ENCODE results near the gene NEK2. TPM values are rescaled to one million over a fixed set of nuclear protein-coding genes. Genes with fewer than 3 reads are reported as not detected.

NEK2 gene
- total and polyA plus RNA-seq, 2 experiments from 2014 or later, result 5.3 to 7.1 TPM

DNA sequence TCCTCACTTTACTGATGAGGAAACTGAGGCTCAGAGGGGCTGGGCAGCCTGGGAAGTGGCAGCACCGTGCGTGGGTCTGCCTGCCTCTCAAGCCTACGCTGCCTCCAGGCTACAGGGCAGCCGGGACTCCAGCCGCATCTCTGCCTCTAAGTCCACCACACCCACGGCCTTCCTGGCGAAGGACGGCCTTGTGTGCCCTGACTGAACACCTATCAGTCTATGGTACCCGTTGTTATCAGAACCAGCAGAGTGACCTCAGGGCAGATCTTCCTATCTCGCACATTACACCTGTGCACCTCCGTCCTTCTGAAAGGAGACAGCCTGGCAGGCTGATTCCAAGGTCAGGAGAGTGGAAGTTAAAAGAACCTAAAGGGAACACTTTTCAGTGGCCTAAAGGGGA, 60.8 kb downstream of the NEK2 start:
- no peak overlapping the region for H3K27ac ChIP-seq
- no peaks in the 10 kb centered on the region for H3K9me3 ChIP-seq (ENCODE audit: low read depth)
- no peaks in the 10 kb centered on the region for H3K27me3 ChIP-seq
- no peaks in the 10 kb centered on the region for H3K9me2 ChIP-seq (replicated peaks; ENCODE audit: insufficient read depth)
- no peaks in the 10 kb centered on the region for H3K36me3 ChIP-seq (replicated peaks; ENCODE audit: insufficient read depth, low read depth)
- TF ChIP-seq, protein P1, sequence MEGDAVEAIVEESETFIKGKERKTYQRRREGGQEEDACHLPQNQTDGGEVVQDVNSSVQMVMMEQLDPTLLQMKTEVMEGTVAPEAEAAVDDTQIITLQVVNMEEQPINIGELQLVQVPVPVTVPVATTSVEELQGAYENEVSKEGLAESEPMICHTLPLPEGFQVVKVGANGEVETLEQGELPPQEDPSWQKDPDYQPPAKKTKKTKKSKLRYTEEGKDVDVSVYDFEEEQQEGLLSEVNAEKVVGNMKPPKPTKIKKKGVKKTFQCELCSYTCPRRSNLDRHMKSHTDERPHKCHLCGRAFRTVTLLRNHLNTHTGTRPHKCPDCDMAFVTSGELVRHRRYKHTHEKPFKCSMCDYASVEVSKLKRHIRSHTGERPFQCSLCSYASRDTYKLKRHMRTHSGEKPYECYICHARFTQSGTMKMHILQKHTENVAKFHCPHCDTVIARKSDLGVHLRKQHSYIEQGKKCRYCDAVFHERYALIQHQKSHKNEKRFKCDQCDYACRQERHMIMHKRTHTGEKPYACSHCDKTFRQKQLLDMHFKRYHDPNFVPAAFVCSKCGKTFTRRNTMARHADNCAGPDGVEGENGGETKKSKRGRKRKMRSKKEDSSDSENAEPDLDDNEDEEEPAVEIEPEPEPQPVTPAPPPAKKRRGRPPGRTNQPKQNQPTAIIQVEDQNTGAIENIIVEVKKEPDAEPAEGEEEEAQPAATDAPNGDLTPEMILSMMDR (IDR thresholded peaks at IDR 0.05; ENCODE audit: poor library complexity), result no peak
- TF ChIP-seq EZH2 (IDR thresholded peaks at IDR 0.05; ENCODE audit: borderline replicate concordance) (no peak), EZH2phosphoT487 (IDR thresholded peaks at IDR 0.05; ENCODE audit: low read depth, severe bottlenecking, unreplicated experiment) (no peak)
- 81% methylated on average over 11 of the region's 11 CpGs for WGBS (ENCODE audit: low lambda C conversion rate, missing lambda C conversion rate)
- no peaks in the 10 kb centered on the region for H4K20me1 ChIP-seq (ENCODE audit: insufficient read depth, poor library complexity, severe bottlenecking)
- no peak overlapping the region for H3K4me3 ChIP-seq
- no peak overlapping the region for H2AFZ ChIP-seq
- no peak overlapping the region for H3K4me2 ChIP-seq
- no peaks in the 10 kb centered on the region for H3K79me2 ChIP-seq
- no peak for DNase-seq (ENCODE audit: low spot score)
- no peaks in the 10 kb centered on the region for H3K4me1 ChIP-seq (ENCODE audit: insufficient read depth)

DNA sequence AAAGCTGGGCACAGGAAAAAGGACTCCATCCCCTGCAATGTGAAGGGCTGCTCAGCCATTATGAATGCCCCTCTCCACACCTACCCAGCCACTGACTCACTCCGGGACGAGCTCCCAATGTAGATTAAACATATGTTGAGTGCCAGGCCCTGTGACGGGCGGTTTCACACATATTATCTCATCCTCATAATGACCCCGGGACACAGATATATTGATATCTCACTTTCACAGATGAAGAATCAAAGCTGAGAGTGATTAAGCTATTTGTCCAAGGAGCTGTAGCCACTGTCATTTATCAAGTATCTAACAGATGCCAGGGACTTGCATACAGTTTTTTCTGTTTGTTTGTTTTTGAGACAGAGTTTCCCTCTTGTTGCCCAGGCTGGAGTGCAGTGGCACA, 61.5 kb downstream of the NEK2 start:
- Histone ChIP-seq H2AFZ (no peak overlapping the region), H3K4me1 (ENCODE audit: insufficient read depth) (no peaks in the 10 kb centered on the region), H3K9me2 (replicated peaks; ENCODE audit: insufficient read depth) (no peaks in the 10 kb centered on the region), H3K9me3 (ENCODE audit: low read depth) (no peaks in the 10 kb centered on the region), H4K20me1 (ENCODE audit: insufficient read depth, poor library complexity, severe bottlenecking) (no peaks in the 10 kb centered on the region), H3K4me3 (no peak overlapping the region), H3K79me2 (no peaks in the 10 kb centered on the region), H3K4me2 (no peak overlapping the region), H3K27me3 (no peaks in the 10 kb centered on the region), H3K36me3 (replicated peaks; ENCODE audit: insufficient read depth, low read depth) (no peaks in the 10 kb centered on the region), H3K27ac (peak overlapping the region; percentile 77)
- TF ChIP-seq EZH2 (IDR thresholded peaks at IDR 0.05; ENCODE audit: borderline replicate concordance), result no peak
- no peak for TF ChIP-seq EZH2phosphoT487 (IDR thresholded peaks at IDR 0.05; ENCODE audit: low read depth, severe bottlenecking, unreplicated experiment)
- TF ChIP-seq, protein P1 (IDR thresholded peaks at IDR 0.05; ENCODE audit: poor library complexity), result no peak
- 85% methylated on average over 5 of the region's 5 CpGs for WGBS (ENCODE audit: low lambda C conversion rate, missing lambda C conversion rate)
- DNase-seq (ENCODE audit: low spot score), result no peak

DNA sequence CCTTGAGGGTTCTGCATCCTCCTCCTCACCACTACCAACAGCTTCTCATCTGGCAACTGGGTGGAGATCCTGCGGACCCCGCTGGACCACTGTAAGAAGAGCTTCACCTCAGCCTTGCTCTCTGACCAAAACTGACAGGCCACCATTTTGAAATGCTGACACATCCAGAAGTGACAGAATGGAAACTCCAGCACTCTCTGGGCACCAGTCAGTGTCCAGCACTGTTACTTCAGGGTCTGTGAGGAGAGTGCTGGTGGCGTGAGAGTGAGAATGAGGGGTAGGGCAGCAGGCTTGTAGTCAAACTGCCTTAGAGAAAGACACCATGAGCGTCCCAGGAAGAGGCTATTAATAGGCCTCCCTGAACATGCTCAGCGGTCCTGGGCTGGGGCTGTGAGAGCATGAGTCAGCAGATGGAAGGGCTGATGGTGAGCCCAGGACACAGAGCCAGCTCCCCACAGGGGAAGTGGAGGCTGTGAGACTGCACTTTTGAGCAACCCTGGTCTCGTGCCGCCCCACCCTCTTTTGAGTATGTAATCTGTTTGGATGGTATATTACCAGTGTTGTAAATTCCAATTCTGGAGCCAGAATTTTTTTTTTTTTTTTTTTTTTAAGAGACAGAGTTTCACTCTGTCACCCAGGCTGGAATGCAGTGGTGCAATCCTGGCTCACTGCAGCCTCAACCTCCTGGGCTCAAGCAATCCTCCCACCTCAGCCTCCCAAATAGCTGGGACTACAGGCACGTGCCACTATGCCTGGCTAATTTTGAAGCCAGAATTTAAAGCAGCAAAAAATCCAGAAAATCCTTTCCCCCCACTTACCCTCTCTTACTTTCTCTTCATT, 62.1 kb downstream of the NEK2 start:
- H3K9me3 ChIP-seq (ENCODE audit: low read depth), result no peaks in the 10 kb centered on the region
- no peak overlapping the region for H2AFZ ChIP-seq
- no peaks in the 10 kb centered on the region for H3K79me2 ChIP-seq
- peak; percentile 88 for DNase-seq (ENCODE audit: low spot score)
- H3K27ac ChIP-seq, result peak overlapping the region; percentile 78
- H3K27me3 ChIP-seq, result no peaks in the 10 kb centered on the region
- 68% methylated on average over 8 of the region's 8 CpGs for WGBS (ENCODE audit: low lambda C conversion rate, missing lambda C conversion rate)
- H3K4me3 ChIP-seq, result no peak overlapping the region
- no peaks in the 10 kb centered on the region for H3K36me3 ChIP-seq (replicated peaks; ENCODE audit: insufficient read depth, low read depth)
- peaks cover under 1% of the 10 kb centered on the region for H3K4me1 ChIP-seq (ENCODE audit: insufficient read depth)
- TF ChIP-seq EZH2phosphoT487 (IDR thresholded peaks at IDR 0.05; ENCODE audit: low read depth, severe bottlenecking, unreplicated experiment) (no peak), EZH2 (IDR thresholded peaks at IDR 0.05; ENCODE audit: borderline replicate concordance) (no peak)
- TF ChIP-seq, protein P1 (IDR thresholded peaks at IDR 0.05; ENCODE audit: poor library complexity), result no peak
- H3K9me2 ChIP-seq (replicated peaks; ENCODE audit: insufficient read depth), result no peaks in the 10 kb centered on the region
- no peak overlapping the region for H3K4me2 ChIP-seq
- no peaks in the 10 kb centered on the region for H4K20me1 ChIP-seq (ENCODE audit: insufficient read depth, poor library complexity, severe bottlenecking)
